Activated naive CD4-positive, alpha-beta T cell treated with anti-CD3 and anti-CD28 coated beads, Interleukin-2, amount 50 U/mL, for 24 hours (primary cell): ENCODE data around the gene FOXN3.
"Not testable (repeated sequence)": the region's sequence is repeated elsewhere in the genome, so short reads cannot be mapped to it uniquely, and the experiment has no call there.

ENCODE experiments used
- H3K27ac Mint-ChIP-seq: one replicate; pipeline ENCODE4 v1.8.0; 2021; ENCODE audit warnings: mild to moderate bottlenecking, mixed read lengths
- H3K27me3 Mint-ChIP-seq: one replicate; pipeline ENCODE4 v1.8.0; 2021; ENCODE audit warnings: mixed read lengths
- H3K36me3 Mint-ChIP-seq: one replicate; pipeline ENCODE4 v1.8.0; 2021; ENCODE audit warnings: mixed read lengths
- H3K4me1 Mint-ChIP-seq: one replicate; pipeline ENCODE4 v1.8.0; 2021; ENCODE audit warnings: mixed read lengths
- H3K4me3 Mint-ChIP-seq: one replicate; pipeline ENCODE4 v1.8.0; 2021; ENCODE audit warnings: mild to moderate bottlenecking, mixed read lengths
- H3K9me3 Mint-ChIP-seq: one replicate; pipeline ENCODE4 v1.8.0; 2021; ENCODE audit warnings: mixed read lengths

Gene FOXN3

DNA sequence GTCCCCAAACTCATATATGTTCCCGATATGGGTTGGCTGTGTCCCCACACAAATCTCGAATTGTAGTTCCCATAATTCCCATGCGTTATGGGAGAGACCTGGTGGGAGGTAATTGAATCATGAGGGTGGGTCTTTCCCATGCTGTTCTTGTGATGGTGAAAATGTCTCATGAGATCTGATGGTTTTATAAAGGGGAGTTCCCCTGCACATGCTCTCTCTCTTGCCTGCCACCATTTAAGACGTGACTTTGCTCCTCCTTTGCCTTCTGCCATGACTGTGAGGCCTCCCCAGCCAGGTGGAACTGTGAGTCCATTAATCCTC is 166.4 kb downstream of the FOXN3 start:
- Mint-ChIP-seq H3K27ac (peak overlapping the region; percentile 10), H3K4me1 (peaks cover 66% of the 10 kb centered on the region), H3K36me3 (peaks cover 16% of the 10 kb centered on the region)
- not testable (repeated sequence) for H3K9me3 Mint-ChIP-seq, H3K27me3 Mint-ChIP-seq, H3K4me3 Mint-ChIP-seq

DNA sequence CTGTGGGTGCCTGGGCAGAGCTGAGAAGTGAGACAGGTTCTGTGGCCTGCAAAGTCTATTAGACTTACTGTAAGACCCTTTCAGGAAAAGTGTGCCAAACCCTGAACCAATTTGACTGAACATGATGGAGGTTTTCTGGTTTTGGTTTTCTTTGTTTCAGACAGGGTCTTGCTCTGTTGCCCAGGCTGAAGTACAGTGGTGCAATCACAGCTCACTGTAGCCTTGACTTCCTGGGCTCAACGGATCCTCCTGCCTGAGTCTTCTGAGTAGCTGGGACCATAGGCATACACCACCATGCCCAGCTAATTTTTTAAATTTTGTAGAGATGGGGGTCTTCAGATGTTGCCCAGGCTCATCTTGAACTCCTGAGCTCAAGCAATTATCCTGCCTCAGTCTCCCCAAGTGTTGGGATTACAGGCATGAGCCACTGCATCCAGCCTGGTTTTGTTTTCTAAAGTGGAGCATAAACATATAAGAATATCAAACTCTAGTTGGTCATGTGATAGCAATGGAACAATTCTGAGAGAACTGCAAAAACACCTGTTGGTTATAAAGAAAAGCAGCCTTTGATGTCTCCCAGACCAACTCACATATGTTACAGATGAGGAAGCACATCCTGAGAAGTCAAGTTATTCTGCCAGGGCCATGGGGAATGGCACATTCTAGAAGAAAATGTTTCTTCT is 166.9 kb downstream of the FOXN3 start:
- no peak overlapping the region for H3K27ac Mint-ChIP-seq
- peaks cover 71% of the 10 kb centered on the region for H3K4me1 Mint-ChIP-seq
- H3K9me3 Mint-ChIP-seq = no peaks in the 10 kb centered on the region
- no peak overlapping the region for H3K4me3 Mint-ChIP-seq
- peaks cover 16% of the 10 kb centered on the region for H3K36me3 Mint-ChIP-seq
- no peaks in the 10 kb centered on the region for H3K27me3 Mint-ChIP-seq

DNA sequence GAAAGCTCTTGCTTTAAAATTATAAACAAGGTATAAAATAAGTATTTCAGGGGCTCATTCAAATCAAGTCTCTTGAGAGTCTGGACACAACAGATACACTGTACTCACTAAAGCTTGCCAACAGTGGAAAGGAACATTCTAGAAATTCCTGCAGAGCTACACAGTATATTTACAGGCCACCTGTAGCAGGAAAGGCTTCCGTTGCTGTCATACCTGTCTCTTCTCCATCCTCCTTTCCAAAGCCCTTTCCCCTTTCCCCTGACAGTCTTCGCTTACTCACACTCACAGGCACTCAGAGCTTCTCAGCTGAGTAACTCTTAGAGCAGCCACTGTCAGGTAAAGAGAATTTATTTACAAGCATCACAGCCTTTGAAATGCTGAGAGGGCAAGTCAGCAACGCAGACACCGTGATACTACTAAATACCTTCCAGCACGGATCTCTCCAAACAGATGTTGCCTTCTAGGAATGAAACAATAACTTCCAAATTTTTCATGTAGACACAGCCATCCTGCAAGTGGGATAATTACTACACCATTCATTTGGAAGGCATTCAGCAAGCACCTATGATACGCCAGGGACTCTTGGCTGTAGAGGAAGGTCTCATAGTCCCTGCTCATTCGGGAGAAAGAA is 167.9 kb downstream of the FOXN3 start:
- no peaks in the 10 kb centered on the region for H3K27me3 Mint-ChIP-seq
- peak overlapping the region; percentile 11 for H3K27ac Mint-ChIP-seq
- H3K9me3 Mint-ChIP-seq = no peaks in the 10 kb centered on the region
- no peak overlapping the region for H3K4me3 Mint-ChIP-seq
- H3K4me1 Mint-ChIP-seq = peaks cover 80% of the 10 kb centered on the region
- peaks cover 16% of the 10 kb centered on the region for H3K36me3 Mint-ChIP-seq

DNA sequence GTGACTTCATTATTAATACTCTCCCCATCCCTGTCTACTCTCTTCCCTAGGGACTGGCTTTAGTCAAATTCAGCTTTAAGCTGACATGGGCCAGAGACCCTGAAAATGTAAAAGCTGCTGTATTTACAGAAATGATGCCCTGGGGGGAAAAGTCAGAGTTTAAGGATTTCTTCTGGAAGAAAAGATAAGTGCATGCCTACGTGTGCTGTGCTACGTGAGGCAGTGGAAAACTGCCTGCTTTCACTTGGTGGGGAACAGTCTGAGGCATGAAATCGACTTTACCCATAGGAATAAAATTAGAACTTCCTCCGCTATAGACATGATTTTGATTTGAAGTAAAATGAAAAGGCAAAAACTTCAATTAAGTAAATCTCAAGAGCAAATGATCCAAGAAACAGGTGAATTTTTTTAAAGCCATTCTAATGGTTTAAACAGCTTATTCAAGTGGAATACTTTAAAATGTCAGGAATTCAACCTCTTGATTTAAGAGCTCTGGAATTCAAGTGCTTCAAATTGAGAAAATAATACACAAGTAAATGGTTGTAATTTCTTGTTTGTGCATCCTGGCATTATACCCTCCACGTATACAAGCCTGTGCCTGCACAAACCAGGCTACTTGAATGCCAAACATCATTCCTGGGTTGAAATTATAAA is 168.5 kb downstream of the FOXN3 start:
- no peak overlapping the region for H3K27ac Mint-ChIP-seq
- H3K4me3 Mint-ChIP-seq = no peak overlapping the region
- H3K9me3 Mint-ChIP-seq = no peaks in the 10 kb centered on the region
- peaks cover 80% of the 10 kb centered on the region for H3K4me1 Mint-ChIP-seq
- H3K27me3 Mint-ChIP-seq = no peaks in the 10 kb centered on the region
- peaks cover 15% of the 10 kb centered on the region for H3K36me3 Mint-ChIP-seq

DNA sequence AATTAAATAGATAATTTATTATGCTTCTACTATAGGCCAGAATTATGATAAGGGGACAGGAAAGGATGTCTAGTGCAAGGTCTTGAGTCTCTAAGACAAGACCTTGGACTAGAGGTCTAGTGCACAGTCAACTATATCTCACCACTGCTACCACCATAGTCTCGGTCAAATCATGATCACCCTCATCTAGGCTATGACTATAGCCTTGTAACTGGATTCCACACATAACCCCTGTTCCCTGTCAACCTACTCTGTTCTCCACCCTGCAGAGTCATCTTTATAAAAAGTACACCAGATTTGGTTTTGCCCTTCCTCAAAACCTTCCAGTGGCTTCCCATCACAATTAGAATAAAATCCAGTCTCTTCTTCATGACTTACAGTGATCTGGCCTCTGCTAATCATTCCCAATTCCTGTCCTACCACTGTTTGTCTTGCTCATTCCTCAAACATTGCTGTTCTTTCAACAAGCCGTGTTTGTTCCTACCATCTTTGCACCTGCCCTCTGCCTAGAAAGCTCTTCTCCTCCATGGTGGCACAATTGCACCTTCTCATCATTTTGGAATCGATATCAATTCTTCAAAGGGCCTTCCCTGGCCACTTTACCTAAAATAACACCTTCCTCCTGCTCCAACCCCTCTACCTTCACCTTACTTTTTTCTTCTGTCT is 169.4 kb downstream of the FOXN3 start:
- H3K9me3 Mint-ChIP-seq = no peaks in the 10 kb centered on the region
- H3K4me1 Mint-ChIP-seq = peaks cover 80% of the 10 kb centered on the region
- peaks cover 10% of the 10 kb centered on the region for H3K36me3 Mint-ChIP-seq

DNA sequence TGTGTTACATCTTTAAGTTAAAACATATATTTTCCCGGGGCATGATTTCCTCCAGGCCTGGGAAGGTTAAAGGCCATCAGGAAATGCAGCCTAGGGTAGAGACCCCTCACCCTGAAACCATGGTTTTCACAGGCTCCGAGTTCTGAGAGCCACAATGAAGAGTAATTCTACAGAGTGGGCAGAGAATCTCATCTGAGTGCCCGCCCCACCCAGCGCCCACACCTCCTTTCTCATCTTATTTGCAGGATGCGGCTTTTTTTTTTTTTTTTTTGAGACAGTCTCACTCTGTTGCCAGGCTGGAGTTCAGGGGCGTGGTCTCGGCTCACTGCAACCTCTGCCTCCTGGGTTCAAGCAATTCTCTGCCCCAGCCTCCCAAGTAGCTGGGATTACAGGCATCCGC is 170.7 kb downstream of the FOXN3 start:
- Mint-ChIP-seq H3K27me3 (no peaks in the 10 kb centered on the region), H3K4me3 (no peak overlapping the region)

More for the DNA sequence above, 169.4 kb downstream of the FOXN3 start:
- no peak overlapping the region for H3K4me3 Mint-ChIP-seq
- no peaks in the 10 kb centered on the region for H3K27me3 Mint-ChIP-seq
- no peak overlapping the region for H3K27ac Mint-ChIP-seq

DNA sequence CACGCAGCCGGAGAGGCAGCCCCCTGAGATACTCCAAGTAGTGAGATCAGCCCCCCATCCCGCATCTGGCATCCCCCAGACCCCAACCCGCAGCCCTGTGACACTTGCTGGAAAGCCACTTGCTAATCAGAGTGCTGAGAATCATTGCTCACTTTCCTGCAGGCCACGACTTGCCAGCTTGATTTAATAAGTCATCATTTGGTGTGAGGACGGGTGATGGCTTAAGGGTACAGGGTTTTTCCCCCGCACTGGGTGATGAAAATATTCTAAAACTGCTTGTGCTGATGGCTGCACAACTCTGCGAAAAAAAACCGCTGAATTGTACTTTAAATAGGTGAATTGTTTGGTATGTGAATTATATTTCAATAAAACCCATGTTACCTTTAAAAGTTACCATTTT is 171.2 kb downstream of the FOXN3 start:
- Mint-ChIP-seq H3K4me3 (no peak overlapping the region), H3K9me3 (no peaks in the 10 kb centered on the region), H3K27me3 (no peaks in the 10 kb centered on the region), H3K36me3 (peaks cover 14% of the 10 kb centered on the region), H3K4me1 (peaks cover 84% of the 10 kb centered on the region), H3K27ac (no peak overlapping the region)

More for the DNA sequence above, 170.7 kb downstream of the FOXN3 start:
- Mint-ChIP-seq H3K27ac (no peak overlapping the region), H3K4me1 (peaks cover 84% of the 10 kb centered on the region), H3K9me3 (no peaks in the 10 kb centered on the region), H3K36me3 (peaks cover 11% of the 10 kb centered on the region)

DNA sequence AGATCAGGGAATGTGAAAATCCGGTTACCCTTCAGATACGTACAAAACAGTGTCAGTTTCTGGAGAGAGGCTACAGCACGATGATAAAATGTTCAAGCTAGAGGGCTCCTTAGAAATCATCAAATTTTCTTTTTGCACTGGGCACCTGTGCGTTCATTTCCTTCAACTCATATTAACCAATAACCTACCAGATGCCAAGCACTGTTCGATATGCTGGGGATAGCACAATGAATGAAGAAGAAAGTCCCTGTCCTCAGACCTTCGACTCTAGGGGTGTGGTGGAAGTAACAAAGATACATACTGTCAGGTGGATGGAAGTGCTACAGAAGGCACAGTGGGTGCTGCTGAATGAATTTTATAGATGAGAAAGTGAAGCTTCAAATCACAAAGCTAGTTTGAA is 172.3 kb downstream of the FOXN3 start:
- H3K27me3 Mint-ChIP-seq = no peaks in the 10 kb centered on the region
- no peak overlapping the region for H3K27ac Mint-ChIP-seq
- peaks cover 13% of the 10 kb centered on the region for H3K36me3 Mint-ChIP-seq
- H3K4me1 Mint-ChIP-seq = peaks cover 84% of the 10 kb centered on the region
- no peaks in the 10 kb centered on the region for H3K9me3 Mint-ChIP-seq
- H3K4me3 Mint-ChIP-seq = no peak overlapping the region

DNA sequence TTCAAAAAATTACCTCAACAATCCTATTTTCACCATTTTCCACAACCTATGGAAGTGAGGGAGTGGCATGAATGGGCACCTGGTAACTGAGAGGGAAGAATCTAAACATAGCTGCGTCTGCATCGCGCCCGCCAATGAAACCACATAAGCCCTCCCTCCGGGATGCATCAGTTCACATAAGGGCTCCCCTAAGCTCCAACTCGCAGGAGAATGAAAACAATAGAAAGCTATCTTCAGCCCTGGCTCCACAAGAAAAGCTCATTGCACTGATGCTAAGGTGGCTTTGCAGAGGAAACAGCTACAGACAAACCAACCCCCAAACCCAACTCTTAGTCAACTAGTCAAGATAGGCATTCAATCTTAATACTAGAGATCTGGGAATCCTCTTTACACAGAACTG is 173.3 kb downstream of the FOXN3 start:
- Mint-ChIP-seq H3K36me3 (peaks cover 13% of the 10 kb centered on the region), H3K27ac (no peak overlapping the region), H3K27me3 (no peaks in the 10 kb centered on the region), H3K4me3 (no peak overlapping the region), H3K9me3 (no peaks in the 10 kb centered on the region), H3K4me1 (peaks cover 88% of the 10 kb centered on the region)

DNA sequence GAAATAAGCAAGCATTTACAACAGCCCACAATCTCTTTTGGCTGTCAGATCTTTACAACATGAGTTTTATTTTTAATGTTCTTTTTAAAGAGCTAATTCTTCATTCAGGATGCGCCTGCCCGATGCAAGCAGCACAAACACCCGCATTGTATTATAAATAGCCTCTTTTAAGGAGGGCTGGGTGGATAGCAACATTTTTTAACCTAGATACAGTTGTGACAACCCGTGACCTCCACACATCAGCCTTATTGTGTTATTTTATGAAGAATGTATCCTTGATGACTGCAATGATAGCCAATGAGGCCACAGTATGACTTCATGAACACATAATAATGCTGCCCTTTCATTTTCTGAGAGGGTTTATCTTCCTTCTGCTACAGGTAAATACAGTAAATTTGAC is 173.7 kb downstream of the FOXN3 start:
- Mint-ChIP-seq H3K27ac (no peak overlapping the region), H3K4me3 (no peak overlapping the region), H3K4me1 (peaks cover 86% of the 10 kb centered on the region)

DNA sequence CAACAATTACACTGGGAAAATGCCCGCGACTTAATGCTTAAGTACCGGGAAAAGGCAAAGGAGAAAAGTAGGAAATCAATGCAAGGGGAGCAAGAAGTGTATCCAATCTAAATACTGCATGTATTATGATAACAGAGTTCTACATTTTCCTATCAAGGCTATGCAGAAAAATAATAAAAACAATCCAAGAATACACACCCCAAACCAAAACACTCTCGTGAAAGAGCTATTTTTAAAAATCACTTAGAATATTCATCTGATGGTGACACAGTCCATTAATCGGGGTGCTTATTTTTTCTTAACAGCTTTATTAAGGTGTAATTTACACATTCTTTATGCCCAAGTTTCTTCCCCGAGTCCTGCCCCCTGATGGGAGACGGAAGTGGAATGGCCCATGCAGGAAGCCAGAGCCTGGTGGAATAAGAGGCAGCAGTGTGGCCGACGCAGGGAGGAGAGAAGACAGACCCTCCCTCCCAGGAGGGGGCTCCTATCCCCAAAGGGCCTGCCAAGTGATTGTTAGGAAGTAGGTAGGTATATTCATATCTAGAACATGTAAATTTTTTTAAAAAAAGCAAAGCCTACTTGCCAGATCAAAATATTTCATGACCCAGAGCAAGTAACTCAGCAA is 174.3 kb downstream of the FOXN3 start:
- Mint-ChIP-seq H3K27ac (no peak overlapping the region), H3K36me3 (peaks cover 15% of the 10 kb centered on the region), H3K4me3 (no peak overlapping the region)

More for the DNA sequence above, 173.7 kb downstream of the FOXN3 start:
- no peaks in the 10 kb centered on the region for H3K27me3 Mint-ChIP-seq
- no peaks in the 10 kb centered on the region for H3K9me3 Mint-ChIP-seq
- H3K36me3 Mint-ChIP-seq = peaks cover 13% of the 10 kb centered on the region

DNA sequence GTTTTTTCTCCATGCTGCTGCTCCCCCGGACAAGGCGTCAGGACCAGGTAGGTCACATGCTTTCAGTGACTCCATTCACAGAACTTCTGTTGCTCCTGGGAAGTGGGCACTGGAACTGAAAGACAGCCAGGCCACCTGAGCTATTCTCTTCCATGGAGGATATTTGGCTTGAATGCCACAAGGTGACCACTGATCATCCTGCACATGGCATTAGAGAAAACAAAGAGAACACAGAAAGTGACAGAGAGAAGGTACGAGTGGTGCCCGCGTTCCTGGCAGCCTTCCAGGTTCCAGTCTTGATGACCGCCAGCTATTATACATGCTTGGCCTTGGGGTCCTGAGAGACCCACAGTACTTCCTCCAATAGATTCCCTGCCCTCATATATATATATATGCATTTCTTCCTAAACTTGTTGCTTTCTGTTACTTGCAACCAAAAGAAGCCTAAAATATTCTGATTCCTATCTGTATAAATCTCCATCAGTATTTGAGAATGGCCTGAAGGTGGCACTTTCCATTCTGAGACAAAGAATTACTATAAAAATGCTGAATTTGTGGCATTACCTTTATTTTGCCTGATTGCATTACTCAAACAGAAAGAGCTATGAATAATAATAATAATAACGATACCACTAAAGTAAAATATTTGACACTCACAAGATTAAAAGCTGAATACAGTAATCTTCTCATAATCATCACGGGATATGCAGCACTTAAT is 174.9 kb downstream of the FOXN3 start:
- H3K27me3 Mint-ChIP-seq = no peaks in the 10 kb centered on the region
- H3K4me1 Mint-ChIP-seq = peaks cover 81% of the 10 kb centered on the region
- peaks cover 17% of the 10 kb centered on the region for H3K36me3 Mint-ChIP-seq
- no peaks in the 10 kb centered on the region for H3K9me3 Mint-ChIP-seq
- no peak overlapping the region for H3K27ac Mint-ChIP-seq
- peak overlapping the region; percentile 19 for H3K4me3 Mint-ChIP-seq

More for the DNA sequence above, 174.3 kb downstream of the FOXN3 start:
- peaks cover 83% of the 10 kb centered on the region for H3K4me1 Mint-ChIP-seq
- H3K27me3 Mint-ChIP-seq = no peaks in the 10 kb centered on the region
- no peaks in the 10 kb centered on the region for H3K9me3 Mint-ChIP-seq

DNA sequence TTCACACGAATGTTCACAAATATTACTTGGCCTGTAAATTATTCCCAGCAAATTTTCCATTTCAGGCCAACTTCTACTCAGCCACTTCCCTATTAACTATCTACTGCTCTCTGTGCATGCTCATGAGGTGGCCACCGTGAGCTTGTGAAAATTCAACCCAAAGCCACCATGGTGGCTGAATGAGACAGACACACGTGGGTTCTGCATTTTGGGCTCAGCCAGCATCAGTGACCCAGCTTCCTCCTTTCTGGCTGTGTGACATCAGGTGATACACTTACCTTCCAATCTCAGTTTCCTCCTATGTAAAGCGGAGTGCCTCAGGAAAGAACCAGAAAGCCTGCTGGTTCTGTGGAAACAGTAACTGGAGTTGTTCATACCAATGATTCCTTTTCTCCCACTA is 175.8 kb downstream of the FOXN3 start:
- Mint-ChIP-seq H3K27ac (no peak overlapping the region), H3K4me3 (no peak overlapping the region), H3K4me1 (peaks cover 79% of the 10 kb centered on the region), H3K36me3 (peaks cover 17% of the 10 kb centered on the region), H3K27me3 (no peaks in the 10 kb centered on the region), H3K9me3 (no peaks in the 10 kb centered on the region)

DNA sequence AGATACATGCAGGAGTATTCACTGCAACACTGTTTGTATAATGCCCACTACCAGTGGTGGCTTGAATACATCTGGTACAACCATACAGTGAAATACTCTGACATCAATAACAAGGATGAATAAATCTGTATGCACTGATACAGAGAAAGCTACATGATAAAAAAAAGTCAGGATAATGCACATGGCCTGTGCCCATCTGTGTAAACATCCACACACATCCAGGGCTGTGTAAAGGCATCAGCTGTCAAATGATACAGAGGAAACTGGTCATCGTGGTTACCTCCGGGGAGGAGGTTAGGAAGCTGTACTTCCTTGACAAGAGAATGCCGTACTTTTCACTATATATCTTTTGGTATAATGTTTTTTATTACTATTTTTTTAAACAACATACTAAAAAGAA is 176.6 kb downstream of the FOXN3 start:
- H3K27ac Mint-ChIP-seq = no peak overlapping the region
- no peaks in the 10 kb centered on the region for H3K9me3 Mint-ChIP-seq
- no peak overlapping the region for H3K4me3 Mint-ChIP-seq
- H3K27me3 Mint-ChIP-seq = no peaks in the 10 kb centered on the region
- H3K4me1 Mint-ChIP-seq = peaks cover 79% of the 10 kb centered on the region
- peaks cover 21% of the 10 kb centered on the region for H3K36me3 Mint-ChIP-seq

DNA sequence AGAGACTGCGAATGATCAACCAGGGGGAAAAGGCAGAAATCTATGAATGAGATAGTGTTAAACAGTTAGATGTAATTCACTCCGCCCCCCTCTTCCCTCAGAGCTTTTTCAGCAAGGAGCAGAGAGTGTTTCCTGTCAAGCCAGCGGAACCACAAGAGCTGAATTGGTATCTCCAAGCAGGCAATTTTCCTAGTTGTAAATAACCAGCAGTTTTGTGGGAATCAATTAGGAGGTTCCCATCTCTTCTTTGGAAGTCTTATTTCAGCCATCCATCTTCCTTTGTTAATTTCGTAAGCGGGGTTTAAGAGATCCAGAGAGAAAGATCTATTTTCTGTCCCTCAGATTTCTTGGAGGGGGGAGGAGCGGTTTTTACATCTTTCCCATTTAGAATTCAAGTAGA is 178.0 kb downstream of the FOXN3 start:
- no peaks in the 10 kb centered on the region for H3K9me3 Mint-ChIP-seq
- no peak overlapping the region for H3K27ac Mint-ChIP-seq
- peaks cover 73% of the 10 kb centered on the region for H3K4me1 Mint-ChIP-seq
- H3K36me3 Mint-ChIP-seq = peaks cover 20% of the 10 kb centered on the region
- no peaks in the 10 kb centered on the region for H3K27me3 Mint-ChIP-seq
- H3K4me3 Mint-ChIP-seq = no peak overlapping the region
